Breast epithelium (tissue), 4 donors: Measurements from ENCODE around the gene GRIK3. TPM values are rescaled to one million over a fixed set of nuclear protein-coding genes. Genes with fewer than 3 reads are reported as not detected.

ENCODE experiments used
- DNase-seq, 2 donors: peaks; one replicate each; pipeline ENCODE4 v3.0.0-alpha.2; 2019; ENCODE audit warnings: low spot score in 2 of 2
- H3K27ac ChIP-seq, 2 donors: fragments of 200-600 bp; sonication (generic) in 1 of 2; one replicate each; pipeline ENCODE4 v1.5.1; 2016 to 2019; ENCODE audit warnings: mild to moderate bottlenecking in 1 of 2
- H3K27me3 ChIP-seq, 2 donors: fragments of 200-600 bp; sonication (generic) in 1 of 2; one replicate each; pipeline versions ENCODE4 v1.5.1 to v1.6.0; 2017 to 2019; ENCODE audit warnings: control low read depth in 1 of 2, mild to moderate bottlenecking in 1 of 2
- H3K36me3 ChIP-seq: fragments of 200-600 bp; one replicate; pipeline ENCODE4 v1.5.1; 2019
- H3K4me1 ChIP-seq, 2 donors: fragments of 200-600 bp; sonication (generic); one replicate each; pipeline ENCODE4 v1.5.1; 2016 to 2019; ENCODE audit warnings: control low read depth in 1 of 2
- H3K4me3 ChIP-seq, 3 donors: fragments of 200-600 bp; sonication (generic); 1 replicate in 2 of 3; 2 replicates in 1 of 3; pipeline ENCODE4 v1.5.1; 2016 to 2019; ENCODE audit warnings: mild to moderate bottlenecking in 3 of 3, moderate library complexity in 2 of 3
- H3K9me3 ChIP-seq, 2 donors: fragments of 200-600 bp; sonication (generic) in 1 of 2; one replicate each; pipeline ENCODE4 v1.5.1; 2016 to 2019; ENCODE audit warnings: control low read depth in 1 of 2
- POLR2A ChIP-seq: fragments of 450-650 bp; IDR thresholded peaks from one replicate; pipeline ENCODE4 v1.6.1; 2016; ENCODE audit warnings: antibody characterized with exemption, mild to moderate bottlenecking, moderate library complexity
- POLR2AphosphoS5 ChIP-seq, 3 donors: sonication (generic); formaldehyde crosslinking; IDR thresholded peaks; one replicate each; pipeline ENCODE4 v1.6.1; 2017; ENCODE audit warnings: antibody characterized with exemption in 3 of 3
- intact Hi-C: fragments of 100-400 bp; cut with DNase I; formaldehyde crosslinking; loops from one replicate; pipeline ENCODE4 v1.15.1; 2023; ENCODE audit warnings: low total_unique reads
- total RNA-seq, 3 donors: library from RNA; depleted of rRNA; stranded (reverse); fragments of >200 nt; gene quantifications; one replicate each; pipeline ENCODE4 v1.1.0, GENCODE V29; 2016
- TF ChIP-seq, protein P1 (sequence below), 3 donors: fragments of 450-650 bp; IDR thresholded peaks; one replicate each; pipeline ENCODE4 v1.5.1; 2016 to 2017; ENCODE audit warnings: antibody characterized with exemption in 3 of 3, mild to moderate bottlenecking in 3 of 3, moderate library complexity in 3 of 3

The GRIK3 gene
- total RNA-seq, 3 donors from 2014 or later, result under 0.01 to 10.0 (median 4.6) TPM

DNA sequence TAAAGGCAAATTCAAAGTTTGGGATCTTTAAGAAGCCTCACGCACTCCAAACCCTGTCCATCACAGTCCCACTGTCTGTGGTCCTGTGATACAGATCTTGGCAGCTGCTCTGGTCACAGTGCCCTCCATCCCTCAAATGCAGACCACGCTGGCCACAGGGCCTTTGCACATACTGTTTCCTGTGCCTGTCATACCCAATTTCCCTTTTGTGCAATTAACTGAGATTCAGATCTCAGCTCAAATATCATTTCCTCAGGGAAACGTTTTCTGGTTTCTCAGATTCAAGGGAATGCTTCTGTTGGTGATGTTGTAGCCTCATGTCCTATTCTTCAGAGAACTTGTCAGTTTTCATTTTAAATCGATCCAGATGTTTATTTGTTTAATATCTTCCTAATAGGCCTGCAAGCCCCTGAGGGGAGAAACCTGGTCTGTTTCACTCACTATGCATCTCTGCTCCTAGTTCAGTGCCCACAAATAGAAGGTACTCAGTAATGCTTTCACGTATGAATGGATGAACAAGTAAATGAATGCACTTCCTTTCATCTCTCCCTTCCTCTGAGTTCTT is 24.2 kb upstream of the GRIK3 start:
- intact Hi-C loops, result no loop called here

DNA sequence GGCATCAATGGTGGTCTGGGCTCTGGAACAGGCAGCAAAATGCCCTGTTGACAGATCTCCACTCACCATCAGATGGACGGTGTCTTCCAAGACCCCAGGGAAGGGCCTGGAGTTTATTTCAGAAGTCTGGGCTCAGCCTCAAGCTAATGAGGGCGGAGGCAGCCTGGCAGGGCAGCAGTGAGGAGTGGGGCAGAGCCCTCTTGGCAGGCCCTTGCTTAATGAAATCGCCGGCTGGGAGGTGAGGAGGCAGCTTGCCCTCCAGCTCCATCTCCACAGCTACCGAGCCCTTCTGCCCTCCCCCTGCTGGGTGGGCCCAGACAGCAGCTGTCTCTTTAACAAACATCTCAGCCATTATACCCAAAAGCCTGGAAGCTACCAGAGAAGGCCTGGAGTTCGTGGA is 22.0 kb upstream of the GRIK3 start:
- H3K27ac ChIP-seq, result peak overlapping the region in 1 of 2 donors; percentile 33
- no peak for TF ChIP-seq POLR2A
- no peak for TF ChIP-seq POLR2AphosphoS5 (IDR thresholded peaks at IDR 0.05)
- TF ChIP-seq, protein P1, sequence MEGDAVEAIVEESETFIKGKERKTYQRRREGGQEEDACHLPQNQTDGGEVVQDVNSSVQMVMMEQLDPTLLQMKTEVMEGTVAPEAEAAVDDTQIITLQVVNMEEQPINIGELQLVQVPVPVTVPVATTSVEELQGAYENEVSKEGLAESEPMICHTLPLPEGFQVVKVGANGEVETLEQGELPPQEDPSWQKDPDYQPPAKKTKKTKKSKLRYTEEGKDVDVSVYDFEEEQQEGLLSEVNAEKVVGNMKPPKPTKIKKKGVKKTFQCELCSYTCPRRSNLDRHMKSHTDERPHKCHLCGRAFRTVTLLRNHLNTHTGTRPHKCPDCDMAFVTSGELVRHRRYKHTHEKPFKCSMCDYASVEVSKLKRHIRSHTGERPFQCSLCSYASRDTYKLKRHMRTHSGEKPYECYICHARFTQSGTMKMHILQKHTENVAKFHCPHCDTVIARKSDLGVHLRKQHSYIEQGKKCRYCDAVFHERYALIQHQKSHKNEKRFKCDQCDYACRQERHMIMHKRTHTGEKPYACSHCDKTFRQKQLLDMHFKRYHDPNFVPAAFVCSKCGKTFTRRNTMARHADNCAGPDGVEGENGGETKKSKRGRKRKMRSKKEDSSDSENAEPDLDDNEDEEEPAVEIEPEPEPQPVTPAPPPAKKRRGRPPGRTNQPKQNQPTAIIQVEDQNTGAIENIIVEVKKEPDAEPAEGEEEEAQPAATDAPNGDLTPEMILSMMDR (IDR thresholded peaks at IDR 0.05), result no peak
- intact Hi-C loops, result no loop called here
- no peaks in the 10 kb centered on the region for H3K36me3 ChIP-seq
- no peaks in the 10 kb centered on the region for H3K9me3 ChIP-seq
- no peaks in the 10 kb centered on the region for H3K27me3 ChIP-seq
- no peaks in the 10 kb centered on the region for H3K4me1 ChIP-seq
- no peak for DNase-seq
- H3K4me3 ChIP-seq, result no peak overlapping the region

More for the DNA sequence above, 24.2 kb upstream of the GRIK3 start:
- Histone ChIP-seq H3K9me3 (no peaks in the 10 kb centered on the region), H3K27ac (no peak overlapping the region), H3K36me3 (no peaks in the 10 kb centered on the region), H3K4me3 (no peak overlapping the region), H3K4me1 (no peaks in the 10 kb centered on the region), H3K27me3 (no peaks in the 10 kb centered on the region)
- DNase-seq, result no peak
- TF ChIP-seq POLR2AphosphoS5 (IDR thresholded peaks at IDR 0.05) (no peak), POLR2A (no peak)

DNA sequence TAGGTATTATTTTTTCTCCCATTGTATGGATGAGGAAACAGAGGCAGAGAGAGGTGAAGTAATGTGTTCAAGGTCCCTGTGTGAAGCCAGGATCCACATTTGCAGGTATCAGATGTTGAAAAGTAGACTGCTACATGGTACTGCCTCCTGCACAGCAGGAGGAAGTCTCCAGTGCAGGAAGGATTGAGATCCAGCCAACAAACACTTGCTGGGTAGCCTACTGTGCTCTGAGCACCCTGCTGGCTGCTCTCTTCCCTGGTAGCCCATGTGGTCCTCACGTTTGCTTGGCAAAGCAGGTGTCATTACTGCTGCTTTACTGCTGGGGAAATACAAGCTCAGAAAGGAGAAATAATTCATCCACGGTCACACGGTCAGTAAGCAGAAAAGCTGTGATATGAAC is 21.3 kb upstream of the GRIK3 start:
- Histone ChIP-seq H3K4me3 (no peak overlapping the region), H3K36me3 (no peaks in the 10 kb centered on the region), H3K27me3 (no peaks in the 10 kb centered on the region), H3K4me1 (no peaks in the 10 kb centered on the region), H3K27ac (no peak overlapping the region), H3K9me3 (no peaks in the 10 kb centered on the region)
- DNase-seq, result no peak
- TF ChIP-seq, protein P1 (IDR thresholded peaks at IDR 0.05), result no peak
- TF ChIP-seq POLR2A, result no peak
- intact Hi-C loops, result no loop called here

DNA sequence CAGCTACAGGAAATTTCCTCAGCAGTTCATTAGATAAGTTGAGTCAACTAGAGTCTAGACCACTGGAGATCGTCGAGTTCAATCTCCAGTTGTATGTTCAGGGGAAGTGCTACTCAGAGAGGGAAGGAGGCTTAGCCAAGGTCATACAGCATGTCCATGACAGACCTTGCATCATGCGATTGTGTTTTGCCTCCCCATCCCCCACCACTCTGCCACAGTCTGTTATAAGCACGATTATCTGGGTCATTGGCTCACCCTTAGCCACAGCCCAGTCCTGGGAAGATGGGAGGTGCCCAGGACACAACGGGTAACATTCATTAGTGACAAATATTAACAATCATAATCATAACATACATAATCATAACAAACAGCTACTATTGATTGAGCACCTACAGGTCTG is 18.9 kb upstream of the GRIK3 start:
- no peaks in the 10 kb centered on the region for H3K36me3 ChIP-seq
- TF ChIP-seq POLR2A, result no peak
- TF ChIP-seq POLR2AphosphoS5 (IDR thresholded peaks at IDR 0.05), result no peak
- TF ChIP-seq, protein P1 (IDR thresholded peaks at IDR 0.05), result no peak
- no peaks in the 10 kb centered on the region for H3K9me3 ChIP-seq
- no peaks in the 10 kb centered on the region for H3K4me1 ChIP-seq
- intact Hi-C loops, result no loop called here
- no peak for DNase-seq
- no peaks in the 10 kb centered on the region for H3K27me3 ChIP-seq
- H3K27ac ChIP-seq, result no peak overlapping the region
- no peak overlapping the region for H3K4me3 ChIP-seq

DNA sequence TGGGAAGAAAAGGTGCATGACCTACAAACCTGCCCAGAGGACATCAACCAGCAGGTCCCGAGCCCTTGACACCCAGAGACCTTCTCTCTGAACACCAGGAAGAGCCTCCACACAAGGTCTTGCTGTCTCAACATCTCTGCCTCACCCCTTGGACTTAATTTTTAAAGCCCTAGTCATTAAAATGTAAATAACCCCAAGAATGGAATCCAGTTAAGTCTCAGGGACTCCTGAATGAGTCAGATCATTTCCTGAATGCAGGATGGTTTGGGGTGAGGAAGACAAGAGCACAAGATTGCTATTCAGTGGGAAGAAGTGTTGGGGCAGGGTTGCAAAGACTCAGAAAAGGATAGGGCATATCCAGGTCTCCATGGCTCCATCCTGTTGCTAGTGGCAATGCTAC is 17.8 kb upstream of the GRIK3 start:
- TF ChIP-seq, protein P1 (IDR thresholded peaks at IDR 0.05), result no peak
- no peak overlapping the region for H3K4me3 ChIP-seq
- no peaks in the 10 kb centered on the region for H3K4me1 ChIP-seq
- no peaks in the 10 kb centered on the region for H3K36me3 ChIP-seq
- no peaks in the 10 kb centered on the region for H3K9me3 ChIP-seq
- no peak overlapping the region for H3K27ac ChIP-seq
- DNase-seq, result no peak
- peaks cover 0 to 4% of the 10 kb centered on the region in 2 donors for H3K27me3 ChIP-seq
- intact Hi-C loops, result no loop called here

DNA sequence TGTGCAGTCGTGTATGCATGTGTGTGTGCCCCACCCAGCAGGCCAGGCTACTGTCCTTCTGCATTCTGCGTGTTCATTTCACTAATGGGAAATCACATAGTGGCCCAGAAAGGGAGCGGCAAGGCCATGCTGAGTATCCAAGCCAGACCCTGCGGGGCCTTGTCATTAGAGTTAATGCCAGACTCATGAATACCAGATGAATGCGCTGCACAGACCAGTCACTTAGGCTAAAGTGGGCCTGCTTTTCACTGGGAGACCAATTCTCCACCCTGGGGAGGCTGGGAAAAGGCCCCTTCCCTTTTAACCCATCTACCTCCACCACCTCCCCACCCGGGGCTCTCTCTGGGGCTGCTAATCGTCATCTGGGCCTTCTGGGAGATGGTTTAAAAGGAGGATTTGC is 17.0 kb upstream of the GRIK3 start:
- H3K27ac ChIP-seq, result no peak overlapping the region
- DNase-seq, result no peak
- peaks cover 0 to 8% of the 10 kb centered on the region in 2 donors for H3K27me3 ChIP-seq
- TF ChIP-seq, protein P1 (IDR thresholded peaks at IDR 0.05), result no peak
- TF ChIP-seq POLR2AphosphoS5 (IDR thresholded peaks at IDR 0.05), result no peak
- H3K4me3 ChIP-seq, result no peak overlapping the region
- H3K4me1 ChIP-seq, result no peaks in the 10 kb centered on the region
- intact Hi-C loops, result no loop called here
- H3K9me3 ChIP-seq, result no peaks in the 10 kb centered on the region
- H3K36me3 ChIP-seq, result no peaks in the 10 kb centered on the region
